K562 (cell line): ENCODE measurements around the gene KLKB1. TPM values are rescaled to one million over a fixed set of nuclear protein-coding genes. Genes with fewer than 3 reads are reported as not detected.

ENCODE experiments used
- ELK1 ChIP-seq: sonication (generic); formaldehyde crosslinking; IDR thresholded peaks from 2 replicates; pipeline ENCODE4 v1.8.1; 2022; ENCODE audit warnings: missing genetic modification reagents
- MEF2D ChIP-seq: conservative IDR thresholded peaks from 2 replicates; pipeline ENCODE4 v1.6.1; 2016; ENCODE audit warnings: low read depth, missing genetic modification characterization, missing compliant biosample characterization
- MYC ChIP-seq, 2 experiments: fragments of 250-450 bp in 1 of 2; sonication (Bioruptor Pico) in 1 of 2; IDR thresholded peaks; 2 replicates each; pipeline versions ENCODE4 v1.5.1 to v1.6.1; 2012 to 2021; ENCODE audit warnings: low read depth in 2 of 2, borderline replicate concordance in 1 of 2, improper control_type of control experiment in 1 of 2, low read length in 1 of 2, mild to moderate bottlenecking in 1 of 2, moderate library complexity in 1 of 2
- MYNN ChIP-seq, 2 experiments: sonication (generic); formaldehyde crosslinking in 1 of 2; IDR thresholded peaks; 2 replicates each; pipeline versions ENCODE4 v1.5.0 to v1.6.1; 2016 to 2020; ENCODE audit warnings: antibody characterized with exemption in 1 of 2, missing genetic modification reagents in 1 of 2
- RAD51 ChIP-seq: fragments of 450-650 bp; IDR thresholded peaks from 2 replicates; pipeline ENCODE4 v1.7.1; 2016; ENCODE audit warnings: low read depth, mild to moderate bottlenecking, borderline replicate concordance
- SAFB ChIP-seq: fragments of 200-400 bp; formaldehyde crosslinking; IDR thresholded peaks from 2 replicates; pipeline ENCODE4 v1.6.1; 2017; ENCODE audit warnings: low read depth, low read length, borderline replicate concordance
- SIN3A ChIP-seq, 2 experiments: fragments of 150-350 bp in 1 of 2; IDR thresholded peaks; 2 replicates each; pipeline ENCODE4 v1.6.1; 2011 to 2016; ENCODE audit warnings: borderline replicate concordance in 2 of 2, low read depth in 2 of 2, low read length in 2 of 2, mild to moderate bottlenecking in 2 of 2, moderate library complexity in 2 of 2; ENCODE audit not compliant: control insufficient read depth in 1 of 2
- SMARCC2 ChIP-seq: fragments of 450-650 bp; IDR thresholded peaks from 2 replicates; pipeline ENCODE4 v1.6.1; 2017; ENCODE audit warnings: antibody characterized with exemption, moderate library complexity, mild to moderate bottlenecking, low read depth
- SRSF1 ChIP-seq: fragments of 200-400 bp; formaldehyde crosslinking; IDR thresholded peaks from 2 replicates; pipeline ENCODE4 v1.6.1; 2017; ENCODE audit warnings: mild to moderate bottlenecking, low read depth, low read length, moderate library complexity
- TOE1 ChIP-seq, 2 experiments: fragments of 450-650 bp in 1 of 2; sonication (generic) in 1 of 2; formaldehyde crosslinking in 1 of 2; IDR thresholded peaks; 2 replicates each; pipeline versions ENCODE4 v1.7.1 to v1.8.0; 2016 to 2022; ENCODE audit warnings: borderline replicate concordance in 2 of 2, mild to moderate bottlenecking in 2 of 2, antibody characterized with exemption in 1 of 2, inconsistent platforms in 1 of 2, low read depth in 1 of 2, missing genetic modification reagents in 1 of 2, moderate library complexity in 1 of 2
- ZNF766 ChIP-seq: fragments of 200-800 bp; sonication (Bioruptor generic); conservative IDR thresholded peaks from 2 replicates; pipeline ENCODE4 v1.6.1; 2016; ENCODE audit warnings: missing genetic modification characterization, missing compliant biosample characterization
- polyA plus RNA-seq, 8 experiments: library from polyadenylated mRNA; depleted of rRNA in 4 of 8; stranded (reverse) in 5 of 8; unstranded in 3 of 8; fragments of >200 nt; fragmentation: Nextera tagmentation in 2 of 8; fragmentation: Illumina TruSeq in 1 of 8; extraction: Ambion mirVana in 2 of 8; extraction: Trizol in 1 of 8; gene quantifications; 2 replicates each; pipeline versions ENCODE4 v1.2.1 to v1.2.3, GENCODE V29; 2011 to 2014; ENCODE audit warnings: inconsistent platforms in 1 of 8, missing spikeins in 1 of 8
- total RNA-seq, 7 experiments: library from RNA; depleted of rRNA in 6 of 7; stranded (reverse); fragments of >200 nt in 6 of 7; fragmentation: Illumina TruSeq in 2 of 7; extraction: Trizol in 2 of 7; gene quantifications; 2 replicates each; pipeline versions ENCODE4 v1.2.1 to v1.2.3, GENCODE V29; 2011 to 2021; ENCODE audit warnings: low replicate concordance in 1 of 7
- TF ChIP-seq, protein P1 (sequence below): fragments of 250-450 bp; sonication (Bioruptor Pico); IDR thresholded peaks from 2 replicates; pipeline ENCODE4 v1.4.0; 2020; ENCODE audit warnings: mild to moderate bottlenecking
- TF ChIP-seq, protein P2 (sequence below), 2 experiments: fragments of 450-650 bp; IDR thresholded peaks; 2 replicates each; pipeline ENCODE4 v1.6.1; 2016; ENCODE audit warnings: mild to moderate bottlenecking in 2 of 2, borderline replicate concordance in 1 of 2, low read depth in 1 of 2, moderate library complexity in 1 of 2

KLKB1 gene
- total and polyA plus RNA-seq, 9 of the 15 experiments (the other 6 are each of a cell fraction or from before 2014, with no cell fraction given): 0.27 TPM; not detected in 8

DNA sequence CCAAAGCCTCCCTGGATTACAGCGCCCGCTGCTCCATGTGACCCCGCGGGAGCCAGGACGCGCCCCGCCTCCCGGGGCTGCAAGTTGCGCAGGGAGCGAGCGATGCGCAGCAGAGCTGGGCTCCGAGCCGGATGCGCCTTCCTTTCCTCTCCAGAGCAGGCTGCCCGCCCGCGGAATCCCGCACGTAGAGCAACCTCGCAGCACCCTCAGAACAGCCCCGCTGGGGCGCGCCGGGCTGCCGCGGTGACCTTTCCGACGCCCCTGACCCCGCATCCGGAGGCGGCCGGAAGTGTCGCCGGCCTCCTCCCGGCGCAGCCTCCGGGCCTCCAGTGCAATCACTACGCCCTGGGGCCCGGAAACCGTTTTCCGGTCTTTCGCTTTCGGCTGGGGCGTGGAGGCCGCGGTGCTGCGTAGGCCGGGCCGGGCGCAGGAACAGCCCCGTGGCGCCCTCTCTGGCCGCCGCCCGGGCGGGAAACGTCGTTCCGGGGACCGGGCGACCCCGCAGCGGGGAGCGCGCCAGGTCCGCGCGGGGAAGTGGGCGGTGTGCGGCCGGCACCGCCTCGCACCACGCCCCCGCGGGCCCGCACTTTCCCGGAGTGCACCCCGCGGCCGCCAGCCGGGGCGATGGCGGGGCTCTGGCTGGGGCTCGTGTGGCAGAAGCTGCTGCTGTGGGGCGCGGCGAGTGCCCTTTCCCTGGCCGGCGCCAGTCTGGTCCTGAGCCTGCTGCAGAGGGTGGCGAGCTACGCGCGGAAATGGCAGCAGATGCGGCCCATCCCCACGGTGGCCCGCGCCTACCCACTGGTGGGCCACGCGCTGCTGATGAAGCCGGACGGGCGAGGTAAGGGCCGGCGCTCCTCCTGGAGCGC is 35.9 kb upstream of the KLKB1 start, which contains the start of gene CYP4V2 (continued):
- TF ChIP-seq ELK1 (no peak), SMARCC2 (no peak), SAFB (peak; percentile 95), MEF2D (no peak), RAD51 (peak; percentile 80), SIN3A (IDR thresholded peaks at IDR 0.05; ENCODE audit: borderline replicate concordance in 2 of 2, control insufficient read depth in 1 of 2, low read depth in 2 of 2, low read length in 2 of 2) (peak; percentile 29 to 65; a peak in 2 of 4 replicates), SRSF1 (no peak), TOE1 (IDR thresholded peaks at IDR 0.05; ENCODE audit: borderline replicate concordance) (peak; percentile 24; the same call in 1 of the 2 replicates), TOE1 (CRISPR knock-in tag; IDR thresholded peaks at IDR 0.05; ENCODE audit: borderline replicate concordance, low read depth) (no peak), MYNN (IDR thresholded peaks at IDR 0.05) (no peak; the same call in 1 of the 2 replicates), MYNN (CRISPR knock-in tag; IDR thresholded peaks at IDR 0.05) (no peak), ZNF766 (CRISPR knock-in tag) (no peak), MYC (IDR thresholded peaks at IDR 0.05; ENCODE audit: low read depth, low read length) (peak; percentile 75), MYC (CRISPR knock-in tag; IDR thresholded peaks at IDR 0.05; ENCODE audit: borderline replicate concordance, low read depth) (peak; percentile 81; the same call in 1 of the 2 replicates)
- TF ChIP-seq, protein P1, sequence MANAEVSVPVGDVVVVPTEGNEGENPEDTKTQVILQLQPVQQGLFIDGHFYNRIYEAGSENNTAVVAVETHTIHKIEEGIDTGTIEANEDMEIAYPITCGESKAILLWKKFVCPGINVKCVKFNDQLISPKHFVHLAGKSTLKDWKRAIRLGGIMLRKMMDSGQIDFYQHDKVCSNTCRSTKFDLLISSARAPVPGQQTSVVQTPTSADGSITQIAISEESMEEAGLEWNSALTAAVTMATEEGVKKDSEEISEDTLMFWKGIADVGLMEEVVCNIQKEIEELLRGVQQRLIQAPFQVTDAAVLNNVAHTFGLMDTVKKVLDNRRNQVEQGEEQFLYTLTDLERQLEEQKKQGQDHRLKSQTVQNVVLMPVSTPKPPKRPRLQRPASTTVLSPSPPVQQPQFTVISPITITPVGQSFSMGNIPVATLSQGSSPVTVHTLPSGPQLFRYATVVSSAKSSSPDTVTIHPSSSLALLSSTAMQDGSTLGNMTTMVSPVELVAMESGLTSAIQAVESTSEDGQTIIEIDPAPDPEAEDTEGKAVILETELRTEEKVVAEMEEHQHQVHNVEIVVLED (CRISPR knock-in tag): peak; percentile 60
- TF ChIP-seq, protein P2, sequence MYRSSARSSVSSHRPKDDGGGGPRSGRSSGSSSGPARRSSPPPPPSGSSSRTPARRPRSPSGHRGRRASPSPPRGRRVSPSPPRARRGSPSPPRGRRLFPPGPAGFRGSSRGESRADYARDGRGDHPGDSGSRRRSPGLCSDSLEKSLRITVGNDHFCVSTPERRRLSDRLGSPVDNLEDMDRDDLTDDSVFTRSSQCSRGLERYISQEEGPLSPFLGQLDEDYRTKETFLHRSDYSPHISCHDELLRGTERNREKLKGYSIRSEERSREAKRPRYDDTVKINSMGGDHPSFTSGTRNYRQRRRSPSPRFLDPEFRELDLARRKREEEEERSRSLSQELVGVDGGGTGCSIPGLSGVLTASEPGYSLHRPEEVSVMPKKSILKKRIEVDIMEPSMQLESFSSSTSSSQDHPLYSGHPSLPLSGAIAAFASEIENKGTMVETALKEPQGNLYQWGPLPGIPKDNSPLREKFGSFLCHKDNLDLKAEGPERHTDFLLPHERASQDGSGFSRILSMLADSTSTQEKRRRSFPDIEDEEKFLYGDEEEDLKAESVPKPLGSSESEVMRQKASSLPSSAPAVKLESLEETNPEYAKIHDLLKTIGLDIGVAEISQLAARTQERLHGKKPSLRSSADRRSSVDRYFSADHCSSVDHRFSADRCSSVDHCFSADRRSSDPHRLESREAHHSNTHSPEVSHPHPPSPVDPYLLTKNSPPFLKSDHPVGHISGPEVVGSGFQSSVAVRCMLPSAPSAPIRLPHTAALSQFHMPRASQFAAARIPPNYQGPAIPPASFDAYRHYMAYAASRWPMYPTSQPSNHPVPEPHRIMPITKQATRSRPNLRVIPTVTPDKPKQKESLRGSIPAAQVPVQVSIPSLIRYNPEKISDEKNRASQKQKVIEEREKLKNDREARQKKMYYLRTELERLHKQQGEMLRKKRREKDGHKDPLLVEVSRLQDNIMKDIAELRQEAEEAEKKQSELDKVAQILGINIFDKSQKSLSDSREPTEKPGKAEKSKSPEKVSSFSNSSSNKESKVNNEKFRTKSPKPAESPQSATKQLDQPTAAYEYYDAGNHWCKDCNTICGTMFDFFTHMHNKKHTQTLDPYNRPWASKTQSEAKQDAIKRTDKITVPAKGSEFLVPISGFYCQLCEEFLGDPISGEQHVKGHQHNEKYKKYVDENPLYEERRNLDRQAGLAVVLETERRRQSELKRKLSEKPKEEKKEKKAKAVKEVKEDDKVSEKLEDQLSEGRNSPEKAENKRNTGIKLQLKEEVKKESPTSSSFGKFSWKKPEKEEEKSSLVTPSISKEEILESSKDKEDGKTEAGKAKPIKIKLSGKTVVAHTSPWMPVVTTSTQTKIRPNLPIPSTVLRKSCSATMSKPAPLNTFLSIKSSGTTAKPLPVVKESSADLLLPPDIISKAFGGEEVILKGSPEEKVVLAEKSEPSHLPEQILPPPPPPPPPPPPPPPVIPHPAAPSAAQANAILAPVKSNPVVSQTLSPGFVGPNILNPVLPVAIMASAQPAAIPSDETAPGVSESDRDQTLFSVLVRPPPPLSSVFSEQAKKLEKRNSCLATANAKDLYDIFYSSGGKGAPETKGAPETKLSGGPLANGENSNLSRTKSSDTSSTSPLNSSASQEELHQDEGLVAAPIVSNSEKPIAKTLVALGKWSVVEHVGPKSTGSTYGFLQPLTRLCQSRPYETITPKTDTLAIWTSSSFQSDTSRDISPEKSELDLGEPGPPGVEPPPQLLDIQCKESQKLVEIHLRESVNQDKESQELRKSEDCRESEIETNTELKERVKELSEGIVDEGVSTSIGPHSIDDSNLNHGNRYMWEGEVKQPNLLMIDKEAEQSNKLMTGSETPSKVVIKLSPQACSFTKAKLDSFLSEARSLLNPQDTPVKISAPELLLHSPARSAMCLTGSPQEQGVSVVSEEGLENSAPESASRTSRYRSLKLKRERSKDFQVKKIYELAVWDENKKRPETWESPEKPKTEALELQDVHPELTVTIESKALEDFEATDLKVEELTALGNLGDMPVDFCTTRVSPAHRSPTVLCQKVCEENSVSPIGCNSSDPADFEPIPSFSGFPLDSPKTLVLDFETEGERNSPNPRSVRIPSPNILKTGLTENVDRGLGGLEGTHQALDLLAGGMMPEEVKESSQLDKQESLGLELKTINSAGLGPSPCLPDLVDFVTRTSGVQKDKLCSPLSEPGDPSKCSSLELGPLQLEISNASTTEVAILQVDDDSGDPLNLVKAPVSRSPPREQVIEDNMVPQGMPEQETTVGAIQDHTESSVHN (IDR thresholded peaks at IDR 0.05; ENCODE audit: borderline replicate concordance in 1 of 2, low read depth in 1 of 2): no peak
